Upper lobe of left lung (tissue), 6 donors: ENCODE measurements around the gene SLC22A24. TPM values are rescaled to one million over a fixed set of nuclear protein-coding genes. Genes with fewer than 3 reads are reported as not detected.
A peak's percentile ranks its signal among the peaks of the same experiment; 100 is the strongest.
"Not testable (repeated sequence)": the region's sequence is repeated elsewhere in the genome, so short reads cannot be mapped to it uniquely, and the experiment has no call there.

ENCODE experiments used
- ATAC-seq, 2 donors: fragments of 200-7000 bp; cut with Tn5 transposase; one replicate each; pipeline ENCODE4 v1.9.1; 2022; ENCODE audit warnings: mild to moderate bottlenecking in 2 of 2, moderate library complexity in 2 of 2; ENCODE audit not compliant: low FRiP score in 2 of 2
- DNase-seq, 2 donors: peaks; one replicate each; pipeline ENCODE4 v3.0.0-alpha.2; 2019 to 2020
- H3K27ac ChIP-seq, 4 donors: fragments of 200-600 bp; sonication (generic); one replicate each; pipeline ENCODE4 v1.5.1; 2016 to 2019
- H3K27me3 ChIP-seq, 4 donors: fragments of 200-600 bp; sonication (generic); one replicate each; pipeline ENCODE4 v1.5.1; 2017 to 2019
- H3K36me3 ChIP-seq, 4 donors: fragments of 200-600 bp; sonication (generic); one replicate each; pipeline ENCODE4 v1.5.1; 2016 to 2019
- H3K4me1 ChIP-seq, 4 donors: fragments of 200-600 bp; sonication (generic); one replicate each; pipeline ENCODE4 v1.5.1; 2018 to 2019
- H3K4me3 ChIP-seq, 4 donors: fragments of 200-600 bp; sonication (generic); one replicate each; pipeline ENCODE4 v1.5.1; 2017 to 2019; ENCODE audit warnings: mild to moderate bottlenecking in 2 of 4, moderate library complexity in 1 of 4
- H3K9me3 ChIP-seq, 4 donors: fragments of 200-600 bp; sonication (generic); one replicate each; pipeline ENCODE4 v1.5.1; 2018 to 2019
- CTCF ChIP-seq, 6 experiments: fragments of 450-650 bp in 4 of 6; fragments of 200-600 bp in 2 of 6; sonication (generic) in 2 of 6; IDR thresholded peaks; one replicate each; pipeline ENCODE4 v1.5.1; 2016 to 2019; ENCODE audit warnings: antibody characterized with exemption in 6 of 6
- EP300 ChIP-seq, 4 donors: sonication (generic); formaldehyde crosslinking; IDR thresholded peaks; one replicate each; pipeline ENCODE4 v1.5.1; 2017; ENCODE audit warnings: antibody characterized with exemption in 4 of 4, control low read depth in 2 of 4
- POLR2A ChIP-seq, 4 donors: fragments of 450-650 bp; IDR thresholded peaks; one replicate each; pipeline ENCODE4 v1.5.1; 2016 to 2017; ENCODE audit warnings: antibody characterized with exemption in 4 of 4, mild to moderate bottlenecking in 2 of 4
- POLR2AphosphoS5 ChIP-seq, 2 donors: sonication (generic); formaldehyde crosslinking; IDR thresholded peaks; one replicate each; pipeline ENCODE4 v1.5.1; 2017; ENCODE audit warnings: antibody characterized with exemption in 2 of 2
- WGBS, 2 donors: methylation state at CpG; one replicate each; pipeline ENCODE4 v1.1.5; 2017 to 2018; 5-methylcytosine and 5-hydroxymethylcytosine counted together
- total RNA-seq, 6 donors: library from RNA; depleted of rRNA in 4 of 6; stranded (reverse); fragments of >200 nt in 4 of 6; gene quantifications; one replicate each; pipeline versions ENCODE4 v1.1.0 to v1.2.1, GENCODE V29; 2016 to 2021
- donor health status: DM: no; HTN: no; CAD: no; lungs with moderate emphysema.
- donor health status: DM: no; HTN: yes; CAD: no; lungs with severe emphysema.

SLC22A24 gene
- total RNA-seq, 6 donors from 2014 or later = not detected

- Histone ChIP-seq H3K4me1 (no peaks in the 10 kb centered on the region), H3K27me3 (no peaks in the 10 kb centered on the region), H3K27ac (no peak overlapping the region), H3K4me3 (no peak overlapping the region), H3K36me3 (no peaks in the 10 kb centered on the region), H3K9me3 (no peaks in the 10 kb centered on the region)
- ATAC-seq = no peak
- TF ChIP-seq CTCF (IDR thresholded peaks at IDR 0.05) (no peak), POLR2AphosphoS5 (IDR thresholded peaks at IDR 0.05) (no peak), POLR2A (IDR thresholded peaks at IDR 0.05) (no peak), EP300 (IDR thresholded peaks at IDR 0.05) (no peak)
- no peak for DNase-seq
- WGBS, 2 donors = 71 to 90% methylated on average over 2 of the region's 2 CpGs
Measured at GRCh38 chr11:63080682-63081081, 63.3 kb downstream of the SLC22A24 start.

- not testable (repeated sequence) for H3K4me3 ChIP-seq, H3K27ac ChIP-seq, H3K9me3 ChIP-seq, DNase-seq, ATAC-seq, H3K27me3 ChIP-seq, H3K4me1 ChIP-seq, H3K36me3 ChIP-seq
- WGBS, 2 donors = 44 to 77% methylated on average over 1 of the region's 1 CpG
Measured at GRCh38 chr11:63046203-63046602, 97.8 kb downstream of the SLC22A24 start.

- no peak for DNase-seq
- no peaks in the 10 kb centered on the region for H3K27me3 ChIP-seq
- H3K27ac ChIP-seq = no peak overlapping the region
- H3K4me3 ChIP-seq = no peak overlapping the region
- WGBS, 2 donors = 95 to 97% methylated on average over 3 of the region's 3 CpGs
- H3K4me1 ChIP-seq = no peaks in the 10 kb centered on the region
- no peaks in the 10 kb centered on the region for H3K9me3 ChIP-seq
- H3K36me3 ChIP-seq = no peaks in the 10 kb centered on the region
- TF ChIP-seq POLR2AphosphoS5 (IDR thresholded peaks at IDR 0.05) (no peak), CTCF (IDR thresholded peaks at IDR 0.05) (no peak), POLR2A (IDR thresholded peaks at IDR 0.05) (no peak), EP300 (IDR thresholded peaks at IDR 0.05) (no peak)
- ATAC-seq = no peak
Measured at GRCh38 chr11:63042596-63042995, 101.4 kb downstream of the SLC22A24 start.

- 70 to 81% methylated on average over 4 of the region's 4 CpGs for WGBS, 2 donors
- Histone ChIP-seq H3K9me3 (no peaks in the 10 kb centered on the region), H3K4me1 (peaks cover 0 to 6% (median 0%) of the 10 kb centered on the region in 4 donors), H3K27ac (no peak overlapping the region), H3K36me3 (no peaks in the 10 kb centered on the region), H3K4me3 (no peak overlapping the region), H3K27me3 (no peaks in the 10 kb centered on the region)
- ATAC-seq = peak in 1 of 2 donors; percentile 46
- TF ChIP-seq POLR2AphosphoS5 (IDR thresholded peaks at IDR 0.05) (no peak), EP300 (IDR thresholded peaks at IDR 0.05) (no peak), CTCF (IDR thresholded peaks at IDR 0.05) (no peak), POLR2A (IDR thresholded peaks at IDR 0.05) (no peak)
- DNase-seq = no peak
Measured at GRCh38 chr11:63032457-63032856, 111.6 kb downstream of the SLC22A24 start.

Other genes starting within 250 kb of the SLC22A24 start
- gene CHRM1, start 222.9 kb downstream of the SLC22A24 start, total RNA-seq = 1 to 10 TPM in 4 of 6 donors, under 1 TPM in 1, not detected in 1; 0.59 to 7.3 (median 3.0) TPM
- not detected for gene SLC22A6, start 159.3 kb downstream of the SLC22A24 start, total RNA-seq
- gene SLC22A8, start 128.4 kb downstream of the SLC22A24 start, total RNA-seq = not detected
- gene SLC22A25, start 99.4 kb upstream of the SLC22A24 start, total RNA-seq = not detected
- not detected for gene SLC22A9, start 225.6 kb upstream of the SLC22A24 start, total RNA-seq